Stimulated activated CD4-positive, alpha-beta T cell treated with anti-CD3 and anti-CD28 coated beads, Interleukin-4, amount 100 ng/mL, for 24 hours (primary cell): ENCODE results near the gene PTPRN2.

Source experiments
- DNase-seq: peaks from one replicate; pipeline ENCODE4 v3.0.0-alpha.2; 2020

Gene PTPRN2

GRCh38 chr7:158073845-158074840, 513.5 kb downstream of the PTPRN2 start:
- no peak for DNase-seq

- DNase-seq: no peak
These were observed 514.5 kb downstream of the PTPRN2 start for GRCh38 chr7:158072991-158073730.

DNA sequence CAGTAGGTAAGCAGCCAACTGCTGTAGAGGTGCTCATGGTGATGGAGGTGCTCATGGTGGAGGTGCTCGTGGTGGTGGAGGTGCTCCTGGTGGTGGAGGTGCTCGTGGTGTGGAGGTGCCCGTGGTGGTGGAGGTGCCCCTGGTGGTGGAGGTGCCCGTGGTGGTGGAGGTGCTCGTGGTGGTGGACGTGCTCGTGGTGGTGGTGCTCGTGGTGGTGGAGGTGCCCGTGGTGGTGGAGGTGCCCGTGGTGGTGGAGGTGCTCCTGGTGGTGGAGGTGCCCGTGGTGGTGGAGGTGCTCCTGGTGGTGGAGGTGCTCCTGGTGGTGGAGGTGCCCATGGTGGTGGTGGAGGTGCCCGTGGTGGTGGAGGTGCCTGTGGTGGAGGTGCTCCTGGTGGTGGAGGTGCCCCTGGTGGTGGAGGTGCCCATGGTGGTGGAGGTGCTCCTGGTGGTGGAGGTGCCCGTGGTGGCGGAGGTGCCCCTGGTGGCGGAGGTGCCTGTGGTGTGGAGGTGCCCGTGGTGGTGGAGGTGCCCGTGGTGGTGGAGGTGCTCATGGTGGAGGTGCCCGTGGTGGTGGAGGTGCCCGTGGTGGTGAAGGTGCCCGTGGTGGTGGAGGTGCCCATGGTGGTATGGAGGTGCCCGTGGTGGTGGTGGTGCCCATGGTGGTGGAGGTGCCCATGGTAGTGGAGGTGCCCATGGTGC, 517.3 kb downstream of the PTPRN2 start:
- no peak for DNase-seq

DNA sequence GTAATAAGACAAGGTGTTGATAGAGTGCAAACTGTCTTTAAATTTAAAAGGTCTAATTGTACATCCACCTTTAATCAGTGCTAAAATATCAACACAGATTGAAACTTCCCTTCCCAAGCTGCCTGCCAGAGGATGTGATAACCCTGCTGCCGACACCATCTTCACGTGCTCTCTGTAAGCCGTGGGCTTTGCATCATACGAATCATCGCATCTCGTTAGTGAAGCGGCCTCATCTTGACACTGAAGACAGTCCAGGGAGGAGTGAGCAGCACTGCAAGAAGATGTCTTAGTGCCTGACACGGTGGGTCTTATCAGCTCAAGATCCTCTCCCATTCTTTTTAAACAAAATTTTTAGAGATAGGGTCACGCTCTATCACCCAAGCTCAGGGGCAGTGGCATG, 518.8 kb downstream of the PTPRN2 start:
- DNase-seq: no peak

GRCh38 chr7:158067931-158068482, 519.6 kb downstream of the PTPRN2 start:
- no peak for DNase-seq

GRCh38 chr7:158067219-158067930, 520.2 kb downstream of the PTPRN2 start:
- no peak for DNase-seq

DNA sequence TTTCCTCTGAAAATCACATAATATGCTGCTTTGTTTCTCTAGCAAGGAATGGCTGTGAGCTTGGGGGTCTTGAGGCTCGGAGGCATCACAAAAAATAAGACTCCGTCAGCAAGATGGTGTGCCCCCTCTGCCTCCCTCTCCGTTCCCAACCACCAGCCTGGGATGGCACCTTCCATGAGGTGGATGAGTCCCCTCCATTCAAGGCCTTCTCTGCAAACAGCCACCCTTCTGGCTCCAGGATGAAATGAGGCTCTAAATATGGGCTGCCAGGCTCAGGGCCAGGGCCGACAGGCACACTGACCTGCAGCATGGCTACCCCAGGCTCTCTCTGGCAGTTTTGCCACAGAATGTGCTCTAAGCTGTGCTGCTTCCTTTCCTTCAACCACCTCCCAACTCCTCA, 521.5 kb downstream of the PTPRN2 start:
- DNase-seq: no peak

GRCh38 chr7:158065340-158065739, 522.3 kb downstream of the PTPRN2 start:
- no peak for DNase-seq

DNA sequence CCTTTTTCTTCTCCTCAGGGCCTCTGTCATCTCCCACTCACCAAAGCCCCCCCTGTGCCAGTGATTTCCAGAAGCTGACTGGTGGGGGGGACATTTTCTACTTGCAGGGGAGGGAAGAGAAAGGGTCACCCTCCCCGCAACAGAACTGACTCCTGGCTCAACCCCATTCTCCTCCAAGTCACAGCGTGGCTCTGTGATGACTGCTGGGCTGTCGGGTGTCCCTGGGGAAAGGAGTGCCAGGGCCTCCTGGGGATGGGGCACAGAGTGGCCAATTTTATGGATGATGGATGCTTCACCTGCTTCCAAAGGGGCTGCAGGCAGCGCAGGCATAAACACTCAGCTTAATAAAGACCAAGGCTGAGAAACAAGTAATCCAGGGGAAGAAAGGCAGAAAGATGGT, 523.0 kb downstream of the PTPRN2 start:
- no peak for DNase-seq

- no peak for DNase-seq
These were observed 523.6 kb downstream of the PTPRN2 start for GRCh38 chr7:158063850-158064610.

DNA sequence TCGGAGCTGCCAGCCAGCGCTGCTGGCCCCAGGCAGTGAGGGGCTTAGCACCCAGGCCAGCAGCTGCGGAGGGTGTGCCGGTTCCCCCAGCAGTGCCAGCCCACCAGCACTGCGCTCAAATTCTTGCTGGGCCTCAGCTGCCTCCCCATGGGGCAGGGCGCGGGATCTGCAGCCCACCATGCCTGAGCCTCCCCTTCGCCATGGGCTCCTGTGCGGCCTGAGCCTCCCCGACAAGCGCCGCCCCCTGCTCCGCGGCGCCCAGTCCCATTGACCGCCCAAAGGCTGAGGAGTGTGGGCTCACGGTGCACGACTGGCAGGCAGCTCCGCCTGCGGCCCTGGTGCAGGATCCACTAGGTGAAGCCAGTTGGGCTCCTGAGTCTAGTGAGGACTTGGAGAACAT, 525.0 kb downstream of the PTPRN2 start:
- DNase-seq: no peak

- DNase-seq: no peak
These were observed 525.6 kb downstream of the PTPRN2 start for GRCh38 chr7:158061884-158062656.

- DNase-seq: no peak
These were observed 526.5 kb downstream of the PTPRN2 start for GRCh38 chr7:158061026-158061630.

DNA sequence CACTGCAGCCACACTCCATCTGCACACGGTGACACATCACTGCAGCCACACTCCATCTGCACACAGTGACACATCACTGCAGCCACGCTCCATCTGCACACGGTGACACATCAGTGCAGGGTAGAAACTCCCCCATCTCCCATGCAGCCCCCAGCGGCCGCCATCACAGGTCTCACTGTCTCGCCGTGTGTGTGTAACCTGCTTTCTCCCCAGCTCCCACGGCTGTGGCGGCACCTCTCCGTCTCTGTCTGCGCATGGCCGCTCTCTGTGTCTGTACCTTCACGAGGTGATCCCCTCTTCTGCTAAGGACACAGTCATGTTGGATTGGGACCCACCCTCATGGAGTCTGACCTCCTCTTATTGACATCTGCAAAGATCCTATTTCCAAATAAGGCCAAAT, 527.4 kb downstream of the PTPRN2 start:
- no peak for DNase-seq

GRCh38 chr7:158057446-158057845, 530.2 kb downstream of the PTPRN2 start:
- no peak for DNase-seq

DNA sequence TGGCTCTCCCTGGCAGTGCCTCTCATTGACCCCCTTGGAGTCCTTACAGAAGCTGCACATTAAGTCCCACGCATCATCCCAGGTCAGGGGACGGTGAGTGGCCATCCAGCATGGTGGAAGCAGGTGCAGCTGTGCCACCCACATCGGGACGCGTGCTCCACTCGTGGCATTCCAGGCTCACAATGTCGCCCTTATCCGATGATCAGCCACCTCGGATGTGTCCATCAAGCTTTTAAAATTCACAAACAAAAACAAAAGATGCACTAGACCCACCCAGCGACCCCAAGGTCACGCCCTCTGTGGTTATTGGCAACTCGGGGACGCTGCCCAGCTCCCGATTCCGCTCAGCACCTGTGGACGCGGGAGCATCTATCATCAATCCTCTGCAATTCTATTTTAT, 530.9 kb downstream of the PTPRN2 start:
- DNase-seq: no peak

DNA sequence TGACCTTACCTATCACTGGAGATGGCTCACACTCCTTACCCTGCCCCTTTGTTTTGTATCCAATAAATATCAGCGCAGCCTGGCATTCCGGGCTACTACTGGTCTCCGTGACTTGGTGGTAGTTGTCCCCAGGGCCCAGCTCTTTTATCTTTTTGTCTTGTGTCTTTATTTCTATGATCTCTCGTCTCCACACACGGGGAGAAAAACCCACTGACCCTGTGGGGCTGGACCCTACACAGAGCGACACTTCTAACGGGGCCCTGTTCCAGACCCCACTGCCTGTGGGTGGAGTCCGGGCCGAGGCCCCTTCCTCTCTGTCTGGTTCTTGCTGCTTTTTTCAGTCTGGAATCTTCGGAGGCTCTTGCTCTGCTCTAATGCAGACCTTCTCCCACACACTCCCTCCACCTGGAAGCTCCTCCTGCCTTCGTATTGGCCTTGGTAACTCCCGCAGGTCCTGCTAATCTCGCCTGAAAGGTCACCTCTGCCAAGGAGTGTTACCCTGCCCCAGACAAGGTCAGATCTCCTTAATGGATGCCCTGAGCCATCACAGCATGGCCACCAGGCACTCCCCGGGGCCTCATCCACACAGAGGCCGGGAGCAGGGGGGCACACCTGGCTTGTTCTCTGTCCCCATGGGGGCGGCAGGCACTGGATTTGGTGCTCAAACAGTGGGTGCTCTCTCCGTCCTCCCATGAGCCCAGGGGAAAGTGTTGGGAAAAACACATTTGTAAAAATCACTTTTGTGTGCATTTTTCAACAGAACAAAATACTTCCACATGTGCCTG, 531.7 kb downstream of the PTPRN2 start:
- DNase-seq: no peak

DNA sequence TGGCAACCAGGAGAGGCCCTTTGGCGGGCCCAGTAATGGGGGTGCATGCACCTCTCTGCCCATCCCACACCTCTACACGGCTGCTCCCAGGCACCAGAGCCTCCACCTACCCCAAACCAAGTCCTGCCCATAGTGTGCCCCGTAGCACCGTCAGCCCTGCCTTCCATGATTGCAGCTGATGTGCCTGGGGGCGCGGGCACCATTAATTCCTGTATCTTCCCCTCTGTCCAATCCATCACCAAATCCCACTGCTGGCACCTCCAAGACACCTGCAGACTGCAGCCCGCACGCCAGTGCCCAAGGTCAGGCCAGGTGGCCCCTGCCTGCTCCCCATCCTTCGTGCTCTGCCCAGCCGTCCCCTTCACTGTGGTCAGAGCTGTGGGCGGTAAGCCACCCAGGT, 533.0 kb downstream of the PTPRN2 start:
- no peak for DNase-seq

GRCh38 chr7:158054081-158054480, 533.5 kb downstream of the PTPRN2 start:
- DNase-seq: no peak
